Activated CD4-positive, alpha-beta T cell treated with anti-CD3 and anti-CD28 coated beads, Interleukin-2, amount 10 ng/mL, durations not matched to agents 24 days and 14 days (primary cell): ENCODE results near the gene TYW1. TPM values are rescaled to one million over a fixed set of nuclear protein-coding genes. Genes with fewer than 3 reads are reported as not detected.
"Not testable (repeated sequence)": the region's sequence is repeated elsewhere in the genome, so short reads cannot be mapped to it uniquely, and the experiment has no call there.

Experiments
- DNase-seq: peaks from one replicate; pipeline ENCODE4 v3.0.0; 2022
- H3K27ac Mint-ChIP-seq: one replicate; pipeline ENCODE4 v1.8.0; 2022; ENCODE audit warnings: mild to moderate bottlenecking, mixed read lengths
- H3K27me3 Mint-ChIP-seq: one replicate; pipeline ENCODE4 v1.8.0; 2022; ENCODE audit warnings: mixed read lengths
- H3K36me3 Mint-ChIP-seq: one replicate; pipeline ENCODE4 v1.8.0; 2022; ENCODE audit warnings: low read depth, mild to moderate bottlenecking, mixed read lengths
- H3K4me1 Mint-ChIP-seq: one replicate; pipeline ENCODE4 v1.8.0; 2021; ENCODE audit warnings: mixed read lengths
- H3K4me3 Mint-ChIP-seq: one replicate; pipeline ENCODE4 v1.8.0; 2022; ENCODE audit warnings: mild to moderate bottlenecking, moderate library complexity, mixed read lengths
- H3K9me3 Mint-ChIP-seq: one replicate; pipeline ENCODE4 v1.8.0; 2021; ENCODE audit warnings: mixed read lengths
- intact Hi-C: fragments of 100-400 bp; cut with micrococcal nuclease; formaldehyde crosslinking; loops from one replicate; pipeline ENCODE4 v1.15.1; 2023
- total RNA-seq: library from RNA; stranded (reverse); gene quantifications from 2 replicates; pipeline ENCODE4 v1.2.3, GENCODE V29; 2022

The TYW1 gene
- total RNA-seq, 1 donor from 2014 or later = 21.1 TPM

DNA sequence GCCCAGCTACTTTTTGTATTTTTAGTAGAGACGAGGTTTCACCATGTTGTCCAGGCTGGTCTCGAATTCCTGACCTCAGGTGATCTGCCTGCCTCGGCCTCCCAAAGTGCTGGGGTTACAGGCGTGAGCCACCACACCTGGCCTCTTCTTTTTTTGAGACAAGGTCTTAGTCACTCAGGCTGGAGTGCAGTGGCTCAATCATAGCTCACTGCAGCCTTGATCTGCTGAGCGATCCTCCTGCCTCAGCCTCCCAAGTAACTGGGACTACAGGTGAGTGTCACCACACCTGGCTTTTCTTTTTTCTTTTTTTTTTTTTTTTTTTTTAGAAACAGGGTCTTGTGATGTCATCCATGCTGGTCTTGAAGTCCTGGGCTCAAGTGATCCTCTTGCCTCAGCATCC lies 27.6 kb upstream of the TYW1 start:
- H3K9me3 Mint-ChIP-seq, DNase-seq, H3K36me3 Mint-ChIP-seq, H3K4me1 Mint-ChIP-seq, H3K27ac Mint-ChIP-seq, H3K4me3 Mint-ChIP-seq, intact Hi-C loops, H3K27me3 Mint-ChIP-seq: not testable (repeated sequence)

DNA sequence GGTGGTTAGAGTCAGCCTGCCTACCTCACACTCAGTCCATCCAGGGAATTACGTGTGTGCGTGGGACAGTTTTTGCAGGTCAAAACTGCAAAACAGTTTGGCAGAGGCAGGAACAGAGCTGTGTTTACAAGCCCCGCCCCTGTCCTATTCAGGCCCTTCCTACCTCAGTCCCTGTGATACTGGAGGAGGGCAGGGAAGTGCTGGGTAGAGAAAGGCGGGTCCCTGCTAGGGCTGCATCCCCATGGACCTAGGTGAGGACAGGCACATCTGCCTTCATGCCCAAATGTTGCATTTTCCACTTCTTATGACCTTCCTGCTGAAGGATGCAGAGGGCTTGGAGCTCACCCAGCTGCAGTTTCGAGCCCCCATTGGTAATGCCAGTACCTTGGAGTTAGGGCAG lies 26.3 kb upstream of the TYW1 start:
- Mint-ChIP-seq H3K27ac (no peak overlapping the region), H3K4me3 (no peak overlapping the region), H3K4me1 (no peaks in the 10 kb centered on the region), H3K27me3 (no peaks in the 10 kb centered on the region), H3K9me3 (no peaks in the 10 kb centered on the region), H3K36me3 (no peaks in the 10 kb centered on the region)
- intact Hi-C loops = no loop called here
- DNase-seq = no peak

DNA sequence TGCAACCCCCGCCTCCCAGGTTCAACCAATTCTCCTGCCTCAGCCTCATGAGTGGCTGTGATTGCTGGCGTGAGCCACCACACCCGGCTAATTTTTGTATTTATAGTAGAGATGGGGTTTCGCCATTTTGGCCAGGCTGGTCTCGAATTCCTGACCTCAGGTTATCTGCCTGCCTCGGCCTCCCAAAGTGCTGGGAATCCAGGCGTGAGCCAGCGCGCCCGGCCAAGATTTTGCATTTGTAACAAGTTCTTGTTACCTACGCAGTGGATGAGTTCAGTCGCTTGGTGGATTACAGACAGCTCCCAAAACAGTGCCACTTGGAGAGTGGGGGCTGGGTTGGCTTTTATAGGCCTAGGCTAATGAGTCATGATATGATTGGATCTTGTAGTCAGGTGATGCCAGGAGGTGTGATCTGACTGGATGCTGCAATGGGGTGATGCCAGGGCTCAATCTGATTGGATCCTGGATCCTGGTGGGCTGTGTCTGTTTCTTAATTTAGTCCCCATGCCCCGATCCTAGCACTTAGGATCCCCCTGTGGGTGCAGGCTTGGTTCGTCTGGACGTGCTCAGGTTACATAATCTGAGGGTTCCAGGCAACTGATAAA lies 21.5 kb upstream of the TYW1 start:
- no peaks in the 10 kb centered on the region for H3K27me3 Mint-ChIP-seq
- H3K4me1 Mint-ChIP-seq = no peaks in the 10 kb centered on the region
- intact Hi-C loops = no loop called here
- no peaks in the 10 kb centered on the region for H3K36me3 Mint-ChIP-seq
- H3K27ac Mint-ChIP-seq = no peak overlapping the region
- no peak overlapping the region for H3K4me3 Mint-ChIP-seq
- DNase-seq = no peak
- H3K9me3 Mint-ChIP-seq = peaks cover 5% of the 10 kb centered on the region

DNA sequence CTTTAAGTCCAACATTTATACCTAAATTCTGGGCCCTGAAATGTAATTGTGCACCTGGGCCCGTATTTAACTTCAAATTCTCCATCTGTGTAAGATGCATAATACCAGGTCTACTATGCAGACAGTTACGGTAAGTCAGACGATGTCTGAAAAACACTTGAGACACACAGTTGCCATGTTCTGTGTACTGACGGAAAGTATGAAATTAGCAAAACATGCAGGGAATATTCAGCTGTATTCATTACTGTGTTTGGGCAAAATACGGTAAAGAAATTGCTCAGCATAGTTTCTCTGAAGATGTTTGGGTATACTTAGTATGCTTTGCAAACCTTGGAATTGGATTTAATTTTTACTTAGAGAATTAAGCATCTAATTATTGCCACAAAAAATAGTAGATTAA lies 18.3 kb upstream of the TYW1 start:
- H3K4me3 Mint-ChIP-seq, H3K9me3 Mint-ChIP-seq, H3K4me1 Mint-ChIP-seq, DNase-seq, H3K36me3 Mint-ChIP-seq, H3K27me3 Mint-ChIP-seq, intact Hi-C loops, H3K27ac Mint-ChIP-seq: not testable (repeated sequence)

DNA sequence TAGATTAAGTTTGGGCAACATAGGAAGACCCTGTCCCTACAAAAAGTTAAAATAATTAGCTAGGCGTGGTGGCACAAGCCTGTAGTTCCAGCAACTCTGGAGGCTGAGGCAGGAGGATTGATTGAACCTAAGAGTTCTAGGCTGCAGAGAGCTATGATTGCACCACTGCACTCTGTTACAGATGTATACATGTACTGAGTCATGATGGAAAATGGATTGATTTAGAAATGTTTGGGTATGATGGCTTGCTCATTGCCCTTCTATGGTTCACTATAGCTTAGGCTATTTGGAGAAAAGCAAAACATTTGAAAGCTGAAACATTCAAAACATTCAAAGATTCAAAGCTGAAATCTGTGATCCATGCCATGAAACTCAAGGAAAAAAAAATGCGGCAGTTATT lies 17.6 kb upstream of the TYW1 start:
- DNase-seq, intact Hi-C loops, H3K36me3 Mint-ChIP-seq, H3K4me3 Mint-ChIP-seq, H3K4me1 Mint-ChIP-seq, H3K27ac Mint-ChIP-seq, H3K9me3 Mint-ChIP-seq, H3K27me3 Mint-ChIP-seq: not testable (repeated sequence)

DNA sequence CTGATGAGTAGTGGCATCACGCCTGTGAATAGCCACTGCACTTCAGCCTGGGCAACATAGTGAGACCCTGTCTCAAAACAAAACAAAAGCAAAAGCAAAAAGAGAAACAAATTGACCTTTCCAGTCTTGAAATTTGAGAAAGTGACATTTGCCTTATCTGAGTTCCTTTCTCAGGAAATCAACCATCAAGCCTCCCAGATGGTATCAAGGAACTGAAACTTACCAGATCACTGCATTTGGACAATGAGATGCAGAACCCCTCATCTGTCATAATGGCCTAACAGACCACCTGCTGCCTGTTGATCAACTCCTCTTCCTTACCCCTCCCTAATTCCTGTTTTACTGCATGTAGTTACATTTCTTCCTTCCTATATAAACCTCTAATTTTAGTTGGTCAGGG lies 16.3 kb upstream of the TYW1 start:
- H3K27ac Mint-ChIP-seq, H3K4me1 Mint-ChIP-seq, H3K36me3 Mint-ChIP-seq, intact Hi-C loops, H3K9me3 Mint-ChIP-seq, DNase-seq, H3K27me3 Mint-ChIP-seq, H3K4me3 Mint-ChIP-seq: not testable (repeated sequence)

DNA sequence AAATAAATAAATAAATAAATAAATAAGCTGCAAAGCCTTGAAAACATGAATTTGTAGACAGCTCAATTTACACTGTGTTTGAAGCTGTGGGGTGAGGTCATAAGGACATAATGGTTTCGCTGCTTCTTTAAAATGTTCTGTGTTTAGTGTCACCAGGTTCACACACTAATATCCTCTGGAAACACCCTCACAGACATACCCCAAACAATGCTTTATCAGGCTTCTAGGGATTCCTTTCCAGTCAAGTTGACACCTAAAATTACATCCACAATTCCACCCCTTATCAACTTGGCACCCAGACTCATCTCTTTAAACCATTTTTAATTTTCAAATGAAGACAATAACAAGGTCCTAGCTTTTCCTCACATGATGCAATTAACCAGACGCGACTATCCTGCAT lies 7.1 kb upstream of the TYW1 start:
- DNase-seq = not testable (repeated sequence)
- H3K36me3 Mint-ChIP-seq = peaks cover 44% of the 10 kb centered on the region

DNA sequence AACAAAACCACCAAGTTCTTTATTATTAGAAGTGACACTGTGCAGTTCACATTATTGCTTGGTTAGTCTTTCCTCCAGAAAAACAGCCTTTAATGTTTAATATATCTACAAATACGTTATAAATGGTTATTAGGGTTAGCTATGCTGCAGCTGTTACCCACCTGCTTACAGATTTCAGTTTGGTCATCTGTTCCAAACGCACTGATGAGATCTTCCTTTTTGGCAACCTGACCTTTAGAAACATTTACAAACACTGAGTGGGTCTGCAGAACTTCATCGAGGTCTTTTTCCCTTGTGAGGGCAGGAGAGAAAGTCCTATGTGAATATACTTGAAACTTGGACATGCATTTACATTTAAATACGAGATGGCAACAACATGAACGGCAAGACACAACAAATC lies 2.6 kb upstream of the TYW1 start:
- DNase-seq, H3K27me3 Mint-ChIP-seq, H3K9me3 Mint-ChIP-seq: not testable (repeated sequence)
- Mint-ChIP-seq H3K4me3 (peak overlapping the region; percentile 92), H3K4me1 (peaks cover 25% of the 10 kb centered on the region), H3K27ac (peak overlapping the region; percentile 100), H3K36me3 (peaks cover 36% of the 10 kb centered on the region)
- intact Hi-C loops = loop anchor here (2.0 to 10.0 kb wide), 4 partner anchors 311 to 1239 kb away; no protein-coding TSS in a partner anchor

More for the DNA sequence above, 7.1 kb upstream of the TYW1 start:
- H3K4me3 Mint-ChIP-seq, intact Hi-C loops, H3K27me3 Mint-ChIP-seq, H3K9me3 Mint-ChIP-seq, H3K27ac Mint-ChIP-seq: not testable (repeated sequence)
- H3K4me1 Mint-ChIP-seq = peaks cover 14% of the 10 kb centered on the region

DNA sequence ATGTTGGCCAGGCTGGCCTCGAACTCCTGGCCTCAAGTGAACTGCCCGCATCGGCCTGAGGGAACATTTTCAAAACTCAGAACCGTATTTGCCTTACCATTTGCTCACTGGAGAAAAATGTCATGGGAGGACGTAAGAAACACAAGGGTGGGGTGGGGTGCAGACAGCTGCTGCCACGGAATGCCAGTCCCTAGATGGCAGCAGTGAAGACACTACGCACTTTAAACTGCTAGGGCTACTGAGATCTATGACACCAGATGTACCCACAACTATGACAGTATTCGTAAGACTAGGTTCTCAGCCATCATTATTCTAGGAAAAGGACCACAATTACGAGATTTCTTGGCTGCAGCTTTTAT lies 2.0 kb upstream of the TYW1 start:
- intact Hi-C loops = loop anchor here (2.0 to 10.0 kb wide), 6 partner anchors 312 to 1240 kb away; partner anchors contain the start of genes GUSB and VKORC1L1
- peak overlapping the region; percentile 100 for H3K27ac Mint-ChIP-seq
- peaks cover 38% of the 10 kb centered on the region for H3K36me3 Mint-ChIP-seq

DNA sequence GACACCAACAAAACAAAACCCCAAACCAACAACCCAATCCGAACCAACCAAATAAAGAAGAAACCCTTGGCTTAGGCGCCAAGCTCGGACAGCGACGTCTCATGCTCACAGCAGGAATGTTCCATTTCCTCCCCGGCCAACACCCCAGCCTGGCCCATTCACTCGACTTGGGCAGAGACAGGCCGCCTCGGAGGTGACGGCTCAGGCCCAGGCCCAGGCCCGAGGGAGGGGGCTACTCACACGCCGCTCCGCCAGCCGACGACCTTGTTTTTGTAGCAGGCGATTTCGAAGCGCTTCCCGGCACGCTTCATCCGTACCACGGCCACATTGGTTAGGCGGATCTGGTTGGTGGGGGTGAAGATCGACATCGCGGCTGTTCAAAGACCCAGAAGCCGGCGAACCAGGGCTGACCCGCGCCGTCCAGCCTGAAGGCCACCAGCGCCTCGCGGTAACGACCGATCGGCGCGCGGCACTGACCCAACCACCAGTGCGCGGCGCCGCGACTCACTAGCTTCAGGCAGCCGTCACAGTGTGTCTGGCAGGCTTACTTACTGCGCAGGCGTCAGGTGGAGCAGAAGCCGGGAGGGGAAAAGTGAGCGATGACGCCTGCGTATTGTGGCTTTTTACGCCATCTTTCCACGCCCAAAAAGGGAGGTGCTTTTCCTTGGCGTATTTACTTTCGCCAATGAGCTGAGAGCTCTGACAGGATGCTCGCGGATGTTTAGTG lies 1.4 kb upstream of the TYW1 start, which contains the start of gene SBDS:
SBDS (minus strand) TSS at position 537 of the 727 bp plus-strand sequence; CDS start at position 368, 169 bp downstream.
- Mint-ChIP-seq H3K4me1 (peaks cover 25% of the 10 kb centered on the region), H3K36me3 (peaks cover 34% of the 10 kb centered on the region), H3K4me3 (peak within 1 kb of the TSS; percentile 92), H3K27ac (peak within 1 kb of the TSS; percentile 100)
- not testable (repeated sequence) for H3K27me3 Mint-ChIP-seq, H3K9me3 Mint-ChIP-seq
- peak; percentile 99 for DNase-seq
- intact Hi-C loops = loop anchor here (2.0 to 10.0 kb wide), 6 partner anchors 312 to 1240 kb away; partner anchors contain the start of genes GUSB and VKORC1L1

More for the DNA sequence above, 2.0 kb upstream of the TYW1 start:
- peak; percentile 81 for DNase-seq
- H3K4me3 Mint-ChIP-seq = peak overlapping the region; percentile 92
- not testable (repeated sequence) for H3K9me3 Mint-ChIP-seq, H3K27me3 Mint-ChIP-seq
- H3K4me1 Mint-ChIP-seq = peaks cover 25% of the 10 kb centered on the region

DNA sequence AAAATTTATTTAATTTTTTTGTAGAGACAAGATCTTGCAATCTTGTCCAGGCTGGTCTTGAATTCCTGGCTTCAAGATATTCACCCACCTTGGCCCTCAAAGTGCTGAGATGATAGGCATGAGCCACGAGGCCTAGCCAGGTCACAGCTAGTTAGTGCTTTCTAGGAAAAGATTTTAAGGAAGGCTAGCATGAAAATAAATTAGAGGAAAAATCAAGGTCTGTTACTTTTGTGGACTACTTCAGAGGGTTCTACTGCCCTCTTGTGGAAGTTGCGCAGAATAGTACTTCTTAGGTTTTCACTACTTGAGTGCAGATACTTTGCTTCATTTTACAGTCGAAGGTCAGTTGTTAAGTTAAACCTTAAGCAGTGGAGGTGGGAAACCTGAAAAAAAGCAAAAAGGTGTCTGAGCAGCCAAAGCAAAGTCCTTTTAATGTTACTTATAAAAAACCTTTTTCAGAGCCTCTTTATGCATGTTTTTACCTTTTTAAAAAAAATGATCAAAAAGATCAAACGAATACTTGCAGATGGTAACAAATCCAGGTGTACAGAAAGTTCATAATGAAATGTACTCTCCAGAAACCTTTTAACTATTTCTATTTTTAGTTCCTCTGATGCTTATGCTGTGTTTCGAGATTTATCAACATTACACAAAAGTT lies 4.1 kb downstream of the TYW1 start:
- H3K9me3 Mint-ChIP-seq, intact Hi-C loops, H3K4me3 Mint-ChIP-seq, H3K4me1 Mint-ChIP-seq, H3K27me3 Mint-ChIP-seq: not testable (repeated sequence)
- H3K36me3 Mint-ChIP-seq = peaks cover 21% of the 10 kb centered on the region
- DNase-seq = peak; percentile 64
- peak overlapping the region; percentile 36 for H3K27ac Mint-ChIP-seq

DNA sequence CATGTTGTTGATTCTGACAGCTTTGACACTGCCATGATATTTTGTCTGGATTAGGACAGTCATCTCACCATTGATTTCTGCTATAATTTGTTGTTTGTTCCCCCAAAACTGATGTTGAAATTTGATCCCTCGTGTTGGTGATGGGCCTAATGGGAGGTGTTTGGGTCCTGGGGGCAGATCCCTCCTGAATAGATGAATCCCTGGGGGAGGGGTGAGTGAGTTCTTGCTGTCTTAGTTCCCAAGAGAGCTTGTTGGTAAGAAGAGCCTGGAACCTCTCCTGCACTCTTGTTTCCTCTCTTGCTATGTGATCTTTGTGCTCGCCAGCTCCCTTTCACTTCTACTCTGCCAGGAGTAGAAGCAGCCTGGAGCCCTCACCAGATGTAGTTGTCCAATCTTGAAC lies 7.5 kb downstream of the TYW1 start:
- H3K4me3 Mint-ChIP-seq, H3K4me1 Mint-ChIP-seq, intact Hi-C loops, H3K27ac Mint-ChIP-seq, DNase-seq, H3K27me3 Mint-ChIP-seq, H3K9me3 Mint-ChIP-seq: not testable (repeated sequence)
- peaks cover 35% of the 10 kb centered on the region for H3K36me3 Mint-ChIP-seq

DNA sequence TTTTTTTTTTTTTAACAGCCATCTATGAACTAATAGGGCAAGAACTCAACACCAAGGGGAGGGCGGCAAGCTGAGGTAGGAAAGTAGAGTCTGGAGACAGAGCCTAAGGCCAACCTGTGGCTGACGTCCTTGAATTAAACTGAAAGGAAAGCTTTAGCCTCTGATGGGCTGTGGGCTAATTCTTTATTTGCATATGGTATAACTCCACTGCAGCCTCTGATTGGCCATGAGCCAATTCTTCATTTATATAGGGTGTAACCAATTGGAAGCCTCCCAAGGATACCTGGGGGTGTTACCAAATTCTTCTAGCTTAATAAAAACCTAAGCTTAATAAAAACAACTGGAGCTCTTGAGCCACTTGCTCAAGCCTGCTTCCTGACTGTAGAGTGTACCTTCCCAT lies 10.3 kb downstream of the TYW1 start:
- Mint-ChIP-seq H3K4me1 (peaks cover 3% of the 10 kb centered on the region), H3K9me3 (no peaks in the 10 kb centered on the region), H3K36me3 (peaks cover 42% of the 10 kb centered on the region), H3K27ac (no peak overlapping the region), H3K4me3 (no peak overlapping the region), H3K27me3 (no peaks in the 10 kb centered on the region)
- DNase-seq = no peak
- intact Hi-C loops = no loop called here

DNA sequence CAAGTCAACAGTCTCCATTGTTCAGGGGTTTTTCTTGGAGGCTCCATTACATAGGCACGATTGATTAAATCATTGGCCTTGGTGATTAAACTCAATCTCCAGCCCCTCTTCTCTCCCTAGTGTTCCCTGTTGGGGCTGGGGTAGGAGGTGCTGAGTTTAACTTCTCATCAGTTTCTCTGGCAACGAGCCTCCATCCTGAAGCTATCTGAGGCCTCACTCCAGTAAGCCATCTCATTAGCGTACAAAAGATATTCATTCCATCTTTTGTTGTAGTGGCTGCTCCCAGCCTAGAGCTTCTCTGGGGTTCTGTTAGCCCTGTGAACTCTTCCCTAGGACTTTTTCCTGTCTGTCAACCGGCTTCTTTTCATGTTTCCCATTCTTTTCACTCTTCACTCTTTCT lies 11.6 kb downstream of the TYW1 start:
- Mint-ChIP-seq H3K27me3 (no peaks in the 10 kb centered on the region), H3K9me3 (no peaks in the 10 kb centered on the region), H3K27ac (no peak overlapping the region), H3K36me3 (peaks cover 38% of the 10 kb centered on the region), H3K4me3 (no peak overlapping the region), H3K4me1 (peaks cover 3% of the 10 kb centered on the region)
- no peak for DNase-seq
- intact Hi-C loops = no loop called here
